Liver (tissue), 9 donors: ENCODE measurements around the gene STX10. TPM values are rescaled to one million over a fixed set of nuclear protein-coding genes. Genes with fewer than 3 reads are reported as not detected.

Experiments
- DNase-seq: peaks from one replicate; pipeline ENCODE4 v3.0.0-alpha.2; 2017; ENCODE audit warnings: low spot score
- H3K27ac ChIP-seq, 2 donors: one replicate each; pipeline ENCODE4 v1.7.0; 2013; ENCODE audit warnings: inconsistent platforms in 2 of 2, low read length in 2 of 2, control low read depth in 1 of 2, low read depth in 1 of 2, mild to moderate bottlenecking in 1 of 2
- H3K27me3 ChIP-seq, 4 donors: one replicate each; pipeline versions ENCODE4 v1.6.1 to v1.7.0; 2013; ENCODE audit warnings: low read length in 3 of 4, inconsistent platforms in 1 of 4, mild to moderate bottlenecking in 1 of 4, moderate library complexity in 1 of 4; ENCODE audit not compliant: control insufficient read depth in 4 of 4, insufficient read depth in 4 of 4
- H3K36me3 ChIP-seq, 4 donors: one replicate each; pipeline versions ENCODE4 v1.6.1 to v1.7.0; 2013; ENCODE audit warnings: low read length in 3 of 4, mild to moderate bottlenecking in 3 of 4, low read depth in 1 of 4, moderate library complexity in 1 of 4; ENCODE audit not compliant: control insufficient read depth in 4 of 4, insufficient read depth in 3 of 4
- H3K4me1 ChIP-seq, 4 donors: one replicate each; pipeline versions ENCODE4 v1.6.1 to v1.7.0; 2013; ENCODE audit warnings: low read length in 3 of 4, mild to moderate bottlenecking in 3 of 4, moderate library complexity in 1 of 4; ENCODE audit not compliant: control insufficient read depth in 4 of 4, insufficient read depth in 4 of 4
- H3K4me3 ChIP-seq, 3 donors: one replicate each; pipeline versions ENCODE4 v1.6.1 to v1.7.0; 2013; ENCODE audit warnings: low read length in 3 of 3, control low read depth in 1 of 3, low read depth in 1 of 3, mild to moderate bottlenecking in 1 of 3
- H3K9ac ChIP-seq, 2 donors: one replicate each; pipeline ENCODE4 v1.7.0; 2013; ENCODE audit warnings: low read length in 2 of 2, mild to moderate bottlenecking in 2 of 2, moderate library complexity in 2 of 2, control low read depth in 1 of 2, low read depth in 1 of 2
- H3K9me3 ChIP-seq, 4 donors: one replicate each; pipeline versions ENCODE4 v1.6.1 to v1.7.0; 2013; ENCODE audit warnings: low read length in 3 of 4; ENCODE audit not compliant: control insufficient read depth in 4 of 4
- EGR1 ChIP-seq, 2 donors: IDR thresholded peaks; 2 replicates each; pipeline ENCODE4 v1.6.1; 2016 to 2018; ENCODE audit warnings: antibody characterized with exemption in 2 of 2, low read depth in 2 of 2
- FOXA1 ChIP-seq: IDR thresholded peaks from 2 replicates; pipeline ENCODE4 v1.6.1; 2016; ENCODE audit warnings: antibody characterized with exemption
- FOXA2 ChIP-seq: IDR thresholded peaks from 2 replicates; pipeline ENCODE4 v1.6.1; 2016; ENCODE audit warnings: antibody characterized with exemption
- GABPA ChIP-seq, 2 donors: IDR thresholded peaks in 1 of 2; conservative IDR thresholded peaks in 1 of 2; 2 replicates each; pipeline ENCODE4 v1.6.1; 2016; ENCODE audit warnings: antibody characterized with exemption in 2 of 2, mild to moderate bottlenecking in 1 of 2, moderate library complexity in 1 of 2
- JUND ChIP-seq, 2 donors: IDR thresholded peaks; 2 replicates each; pipeline ENCODE4 v1.6.1; 2016; ENCODE audit warnings: antibody characterized with exemption in 2 of 2
- RAD21 ChIP-seq, 2 donors: IDR thresholded peaks; 2 replicates each; pipeline ENCODE4 v1.6.1; 2016; ENCODE audit warnings: antibody characterized with exemption in 2 of 2, mild to moderate bottlenecking in 2 of 2
- RXRA ChIP-seq, 2 donors: IDR thresholded peaks; 2 replicates each; pipeline ENCODE4 v1.6.1; 2017 to 2018; ENCODE audit warnings: antibody characterized with exemption in 2 of 2, mild to moderate bottlenecking in 1 of 2
- SP1 ChIP-seq: IDR thresholded peaks from 2 replicates; pipeline ENCODE4 v1.6.1; 2018; ENCODE audit warnings: antibody characterized with exemption, mild to moderate bottlenecking
- TAF1 ChIP-seq: conservative IDR thresholded peaks from 2 replicates; pipeline ENCODE4 v1.6.1; 2016; ENCODE audit warnings: antibody characterized with exemption, mild to moderate bottlenecking
- YY1 ChIP-seq: IDR thresholded peaks from 2 replicates; pipeline ENCODE4 v1.6.1; 2016; ENCODE audit warnings: antibody characterized with exemption, mild to moderate bottlenecking
- WGBS: extraction: QIAGEN DNeasy Blood & Tissue Kit; methylation state at CpG from one replicate; pipeline ENCODE4 v1.1.7; 2013; 5-methylcytosine and 5-hydroxymethylcytosine counted together
- polyA plus RNA-seq, 2 donors: library from polyadenylated mRNA; stranded (reverse) in 1 of 2; unstranded in 1 of 2; fragments of 200-250 nt in 1 of 2; fragments of >200 nt in 1 of 2; fragmentation: Nextera tagmentation in 1 of 2; extraction: Ambion mirVana in 1 of 2; gene quantifications; one replicate each; pipeline versions ENCODE4 v1.2.1 to v1.2.3, GENCODE V29; 2013 to 2015
- total RNA-seq, 2 donors: library from RNA; depleted of rRNA; stranded (reverse); fragments of >200 nt; gene quantifications; one replicate each; pipeline ENCODE4 v1.2.3, GENCODE V29; 2014
- TF ChIP-seq, protein P1 (sequence below): IDR thresholded peaks from 2 replicates; pipeline ENCODE4 v1.6.1; 2016; ENCODE audit warnings: antibody characterized with exemption
- TF ChIP-seq, protein P2 (sequence below): fragments of 150-350 bp; IDR thresholded peaks from 2 replicates; pipeline ENCODE4 v1.5.1; 2017; ENCODE audit warnings: improper control_type of control experiment, low read depth, low read length; ENCODE audit not compliant: missing input control
- TF ChIP-seq, protein P3 (sequence below): IDR thresholded peaks from 2 replicates; pipeline ENCODE4 v1.6.1; 2016; ENCODE audit warnings: antibody characterized with exemption, mild to moderate bottlenecking
- donor health status: healthy.
- donor health status: healthy.
- donor health status: healthy.
- donor health status: healthy.
- donor health status: healthy.

Gene STX10
- total and polyA plus RNA-seq, 4 donors, result 15.7 to 32.7 (median 21.2) TPM

DNA sequence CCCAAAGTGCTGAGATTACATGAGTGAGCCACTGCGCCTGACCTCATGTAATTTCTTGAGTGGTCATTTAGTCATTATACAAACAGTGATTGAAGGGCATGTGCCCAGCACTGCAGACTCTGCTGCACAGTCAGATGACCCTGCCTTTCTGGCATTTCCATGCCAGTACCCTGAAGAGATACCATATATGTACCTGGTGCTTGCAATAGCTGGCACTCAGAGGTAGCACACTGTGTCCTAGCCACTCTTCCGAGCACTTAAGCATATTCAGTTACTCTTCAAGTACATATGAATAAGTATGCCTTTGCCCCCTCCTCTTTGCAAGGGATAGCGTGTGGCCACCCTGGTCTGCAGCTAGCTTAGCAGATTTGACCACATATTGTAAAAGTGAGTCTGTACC, 15.5 kb downstream of the STX10 start:
- H3K4me3 ChIP-seq, result no peak overlapping the region
- 98% methylated on average over 3 of the region's 3 CpGs for WGBS
- TF ChIP-seq TAF1 (no peak), SP1 (no peak), EGR1 (IDR thresholded peaks at IDR 0.05; ENCODE audit: low read depth in 2 of 2) (no peak), YY1 (no peak), FOXA1 (no peak), FOXA2 (no peak), RXRA (IDR thresholded peaks at IDR 0.05) (no peak), JUND (IDR thresholded peaks at IDR 0.05) (no peak)
- TF ChIP-seq, protein P1, sequence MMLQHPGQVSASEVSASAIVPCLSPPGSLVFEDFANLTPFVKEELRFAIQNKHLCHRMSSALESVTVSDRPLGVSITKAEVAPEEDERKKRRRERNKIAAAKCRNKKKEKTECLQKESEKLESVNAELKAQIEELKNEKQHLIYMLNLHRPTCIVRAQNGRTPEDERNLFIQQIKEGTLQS, result no peak
- no peaks in the 10 kb centered on the region for H3K9me3 ChIP-seq
- H3K9ac ChIP-seq, result no peak overlapping the region
- DNase-seq, result no peak
- peaks cover 12 to 39% (median 13%) of the 10 kb centered on the region in 4 donors for H3K36me3 ChIP-seq
- H3K27me3 ChIP-seq, result no peaks in the 10 kb centered on the region
- no peaks in the 10 kb centered on the region for H3K4me1 ChIP-seq
- H3K27ac ChIP-seq, result no peak overlapping the region

DNA sequence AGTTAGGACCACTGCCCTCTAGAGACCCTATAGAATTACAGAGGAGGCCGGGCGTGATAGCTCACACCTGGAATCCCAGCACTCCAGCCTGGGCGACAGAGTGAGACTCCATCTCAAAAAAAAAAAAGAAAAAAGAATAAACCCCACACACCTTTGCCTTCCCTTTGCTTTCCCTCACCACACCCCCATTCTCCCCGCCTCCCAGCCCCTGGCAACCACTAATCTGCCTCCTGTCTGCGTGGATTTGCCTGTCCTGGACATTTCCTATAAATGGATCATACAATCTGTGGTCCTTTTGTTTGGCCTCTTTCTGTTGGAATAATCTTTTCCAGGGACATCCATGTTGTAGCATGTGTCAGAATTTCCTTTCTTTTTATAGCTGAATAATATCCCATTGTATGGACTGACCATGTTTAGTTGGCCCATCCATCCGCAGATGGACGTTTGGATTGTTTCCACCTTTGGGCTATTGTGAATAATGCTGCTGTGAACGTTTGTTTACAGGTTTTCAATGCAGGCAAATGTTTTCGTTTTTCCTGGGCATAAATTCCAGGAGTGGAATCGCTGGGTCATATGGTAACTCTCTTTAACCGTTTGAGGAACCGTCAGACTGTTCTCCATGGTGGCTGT, 16.8 kb downstream of the STX10 start:
- DNase-seq, result no peak
- 89% methylated on average over 12 of the region's 12 CpGs for WGBS
- Histone ChIP-seq H3K9ac (no peak overlapping the region), H3K27ac (no peak overlapping the region), H3K4me1 (peaks cover under 1 to 12% (median 9%) of the 10 kb centered on the region in 4 donors), H3K36me3 (peaks cover 9 to 35% (median 13%) of the 10 kb centered on the region in 4 donors), H3K4me3 (no peak overlapping the region), H3K9me3 (no peaks in the 10 kb centered on the region), H3K27me3 (no peaks in the 10 kb centered on the region)
- TF ChIP-seq, protein P2, sequence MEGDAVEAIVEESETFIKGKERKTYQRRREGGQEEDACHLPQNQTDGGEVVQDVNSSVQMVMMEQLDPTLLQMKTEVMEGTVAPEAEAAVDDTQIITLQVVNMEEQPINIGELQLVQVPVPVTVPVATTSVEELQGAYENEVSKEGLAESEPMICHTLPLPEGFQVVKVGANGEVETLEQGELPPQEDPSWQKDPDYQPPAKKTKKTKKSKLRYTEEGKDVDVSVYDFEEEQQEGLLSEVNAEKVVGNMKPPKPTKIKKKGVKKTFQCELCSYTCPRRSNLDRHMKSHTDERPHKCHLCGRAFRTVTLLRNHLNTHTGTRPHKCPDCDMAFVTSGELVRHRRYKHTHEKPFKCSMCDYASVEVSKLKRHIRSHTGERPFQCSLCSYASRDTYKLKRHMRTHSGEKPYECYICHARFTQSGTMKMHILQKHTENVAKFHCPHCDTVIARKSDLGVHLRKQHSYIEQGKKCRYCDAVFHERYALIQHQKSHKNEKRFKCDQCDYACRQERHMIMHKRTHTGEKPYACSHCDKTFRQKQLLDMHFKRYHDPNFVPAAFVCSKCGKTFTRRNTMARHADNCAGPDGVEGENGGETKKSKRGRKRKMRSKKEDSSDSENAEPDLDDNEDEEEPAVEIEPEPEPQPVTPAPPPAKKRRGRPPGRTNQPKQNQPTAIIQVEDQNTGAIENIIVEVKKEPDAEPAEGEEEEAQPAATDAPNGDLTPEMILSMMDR, result no peak
- TF ChIP-seq, protein P3, sequence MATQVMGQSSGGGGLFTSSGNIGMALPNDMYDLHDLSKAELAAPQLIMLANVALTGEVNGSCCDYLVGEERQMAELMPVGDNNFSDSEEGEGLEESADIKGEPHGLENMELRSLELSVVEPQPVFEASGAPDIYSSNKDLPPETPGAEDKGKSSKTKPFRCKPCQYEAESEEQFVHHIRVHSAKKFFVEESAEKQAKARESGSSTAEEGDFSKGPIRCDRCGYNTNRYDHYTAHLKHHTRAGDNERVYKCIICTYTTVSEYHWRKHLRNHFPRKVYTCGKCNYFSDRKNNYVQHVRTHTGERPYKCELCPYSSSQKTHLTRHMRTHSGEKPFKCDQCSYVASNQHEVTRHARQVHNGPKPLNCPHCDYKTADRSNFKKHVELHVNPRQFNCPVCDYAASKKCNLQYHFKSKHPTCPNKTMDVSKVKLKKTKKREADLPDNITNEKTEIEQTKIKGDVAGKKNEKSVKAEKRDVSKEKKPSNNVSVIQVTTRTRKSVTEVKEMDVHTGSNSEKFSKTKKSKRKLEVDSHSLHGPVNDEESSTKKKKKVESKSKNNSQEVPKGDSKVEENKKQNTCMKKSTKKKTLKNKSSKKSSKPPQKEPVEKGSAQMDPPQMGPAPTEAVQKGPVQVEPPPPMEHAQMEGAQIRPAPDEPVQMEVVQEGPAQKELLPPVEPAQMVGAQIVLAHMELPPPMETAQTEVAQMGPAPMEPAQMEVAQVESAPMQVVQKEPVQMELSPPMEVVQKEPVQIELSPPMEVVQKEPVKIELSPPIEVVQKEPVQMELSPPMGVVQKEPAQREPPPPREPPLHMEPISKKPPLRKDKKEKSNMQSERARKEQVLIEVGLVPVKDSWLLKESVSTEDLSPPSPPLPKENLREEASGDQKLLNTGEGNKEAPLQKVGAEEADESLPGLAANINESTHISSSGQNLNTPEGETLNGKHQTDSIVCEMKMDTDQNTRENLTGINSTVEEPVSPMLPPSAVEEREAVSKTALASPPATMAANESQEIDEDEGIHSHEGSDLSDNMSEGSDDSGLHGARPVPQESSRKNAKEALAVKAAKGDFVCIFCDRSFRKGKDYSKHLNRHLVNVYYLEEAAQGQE, result no peak
- no peak for TF ChIP-seq YY1
- TF ChIP-seq SP1, result no peak
- TF ChIP-seq TAF1, result no peak
- TF ChIP-seq JUND (IDR thresholded peaks at IDR 0.05), result no peak
- TF ChIP-seq RAD21 (IDR thresholded peaks at IDR 0.05), result no peak
- TF ChIP-seq GABPA (IDR thresholded peaks at IDR 0.05 in 1 of 2, conservative IDR thresholded peaks at IDR 0.05 in 1 of 2), result no peak
